Measurements from ENCODE around the gene KCNN1.

Gene KCNN1

DNA sequence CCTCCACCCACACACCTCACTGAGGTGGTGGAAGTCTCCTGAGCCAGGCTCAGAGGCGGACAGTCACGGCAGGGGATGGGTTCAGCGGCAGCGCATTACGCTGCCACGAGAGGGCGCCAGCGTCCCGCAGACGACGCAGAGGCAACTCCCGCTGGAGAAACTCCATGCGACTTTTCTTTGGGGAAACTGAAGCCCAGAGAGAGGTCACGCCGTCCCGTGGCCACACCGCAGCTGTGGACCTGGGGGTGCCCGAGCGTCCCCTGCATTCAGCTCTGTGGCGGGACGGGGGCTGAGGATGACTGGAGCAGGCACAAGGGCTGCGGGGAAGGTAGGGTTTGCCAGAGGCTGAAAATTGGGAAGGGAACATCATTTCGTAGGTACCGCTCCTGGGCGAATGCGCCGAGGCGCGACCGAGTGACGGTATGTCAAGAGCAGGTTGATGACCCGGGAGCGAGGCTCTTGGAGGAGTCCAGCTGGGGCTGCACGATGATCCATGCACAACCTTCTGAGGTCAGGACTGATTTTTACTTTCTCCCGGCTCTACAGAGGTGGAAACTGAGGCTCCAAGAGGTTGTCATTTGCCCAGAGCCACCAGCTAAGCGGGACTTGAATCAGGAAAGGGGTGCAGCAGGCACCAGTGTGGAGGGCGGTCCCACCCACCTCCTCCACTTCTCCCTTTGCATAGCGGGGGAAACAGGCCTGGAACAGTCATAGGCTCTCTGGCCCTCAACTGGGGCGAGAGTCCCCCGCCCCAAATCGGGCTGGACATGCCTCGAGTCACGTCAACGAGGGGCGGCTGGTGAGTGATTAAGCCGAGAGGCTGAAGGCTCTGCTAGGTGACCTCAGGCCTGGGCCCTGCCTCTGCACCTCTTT lies 40.4 kb downstream of the KCNN1 start (continued):
- TF ChIP-seq, protein P1, sequence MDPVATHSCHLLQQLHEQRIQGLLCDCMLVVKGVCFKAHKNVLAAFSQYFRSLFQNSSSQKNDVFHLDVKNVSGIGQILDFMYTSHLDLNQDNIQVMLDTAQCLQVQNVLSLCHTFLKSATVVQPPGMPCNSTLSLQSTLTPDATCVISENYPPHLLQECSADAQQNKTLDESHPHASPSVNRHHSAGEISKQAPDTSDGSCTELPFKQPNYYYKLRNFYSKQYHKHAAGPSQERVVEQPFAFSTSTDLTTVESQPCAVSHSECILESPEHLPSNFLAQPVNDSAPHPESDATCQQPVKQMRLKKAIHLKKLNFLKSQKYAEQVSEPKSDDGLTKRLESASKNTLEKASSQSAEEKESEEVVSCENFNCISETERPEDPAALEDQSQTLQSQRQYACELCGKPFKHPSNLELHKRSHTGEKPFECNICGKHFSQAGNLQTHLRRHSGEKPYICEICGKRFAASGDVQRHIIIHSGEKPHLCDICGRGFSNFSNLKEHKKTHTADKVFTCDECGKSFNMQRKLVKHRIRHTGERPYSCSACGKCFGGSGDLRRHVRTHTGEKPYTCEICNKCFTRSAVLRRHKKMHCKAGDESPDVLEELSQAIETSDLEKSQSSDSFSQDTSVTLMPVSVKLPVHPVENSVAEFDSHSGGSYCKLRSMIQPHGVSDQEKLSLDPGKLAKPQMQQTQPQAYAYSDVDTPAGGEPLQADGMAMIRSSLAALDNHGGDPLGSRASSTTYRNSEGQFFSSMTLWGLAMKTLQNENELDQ (tag by site-specific recombination; IDR thresholded peaks at IDR 0.05; ENCODE audit: low read depth): no peak
- TF ChIP-seq KLF8 (tag by site-specific recombination; IDR thresholded peaks at IDR 0.05): peak; percentile 85
- TF ChIP-seq ZSCAN30 (tag by site-specific recombination; IDR thresholded peaks at IDR 0.05): 0 out of 2 replicates have a peak, but pooled peaks have one; percentile 35
- peak; percentile 67; the same call in 1 of the 2 replicates for TF ChIP-seq ZNF391 (tag by site-specific recombination; IDR thresholded peaks at IDR 0.05; ENCODE audit: borderline replicate concordance, low read depth)
- TF ChIP-seq BCL11A (tag by site-specific recombination; IDR thresholded peaks at IDR 0.05; ENCODE audit: low read depth): no peak
- TF ChIP-seq ZNF2 (tag by site-specific recombination; IDR thresholded peaks at IDR 0.05): peak; percentile 92
- TF ChIP-seq, protein P2, sequence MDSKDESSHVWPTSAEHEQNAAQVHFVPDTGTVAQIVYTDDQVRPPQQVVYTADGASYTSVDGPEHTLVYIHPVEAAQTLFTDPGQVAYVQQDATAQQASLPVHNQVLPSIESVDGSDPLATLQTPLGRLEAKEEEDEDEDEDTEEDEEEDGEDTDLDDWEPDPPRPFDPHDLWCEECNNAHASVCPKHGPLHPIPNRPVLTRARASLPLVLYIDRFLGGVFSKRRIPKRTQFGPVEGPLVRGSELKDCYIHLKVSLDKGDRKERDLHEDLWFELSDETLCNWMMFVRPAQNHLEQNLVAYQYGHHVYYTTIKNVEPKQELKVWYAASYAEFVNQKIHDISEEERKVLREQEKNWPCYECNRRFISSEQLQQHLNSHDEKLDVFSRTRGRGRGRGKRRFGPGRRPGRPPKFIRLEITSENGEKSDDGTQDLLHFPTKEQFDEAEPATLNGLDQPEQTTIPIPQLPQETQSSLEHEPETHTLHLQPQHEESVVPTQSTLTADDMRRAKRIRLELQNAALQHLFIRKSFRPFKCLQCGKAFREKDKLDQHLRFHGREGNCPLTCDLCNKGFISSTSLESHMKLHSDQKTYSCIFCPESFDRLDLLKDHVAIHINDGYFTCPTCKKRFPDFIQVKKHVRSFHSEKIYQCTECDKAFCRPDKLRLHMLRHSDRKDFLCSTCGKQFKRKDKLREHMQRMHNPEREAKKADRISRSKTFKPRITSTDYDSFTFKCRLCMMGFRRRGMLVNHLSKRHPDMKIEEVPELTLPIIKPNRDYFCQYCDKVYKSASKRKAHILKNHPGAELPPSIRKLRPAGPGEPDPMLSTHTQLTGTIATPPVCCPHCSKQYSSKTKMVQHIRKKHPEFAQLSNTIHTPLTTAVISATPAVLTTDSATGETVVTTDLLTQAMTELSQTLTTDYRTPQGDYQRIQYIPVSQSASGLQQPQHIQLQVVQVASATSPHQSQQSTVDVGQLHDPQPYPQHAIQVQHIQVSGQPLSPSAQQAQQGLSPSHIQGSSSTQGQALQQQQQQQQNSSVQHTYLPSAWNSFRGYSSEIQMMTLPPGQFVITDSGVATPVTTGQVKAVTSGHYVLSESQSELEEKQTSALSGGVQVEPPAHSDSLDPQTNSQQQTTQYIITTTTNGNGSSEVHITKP (tag by site-specific recombination; IDR thresholded peaks at IDR 0.05): peak; percentile 22; the same call in 1 of the 2 replicates
- TF ChIP-seq, protein P3, sequence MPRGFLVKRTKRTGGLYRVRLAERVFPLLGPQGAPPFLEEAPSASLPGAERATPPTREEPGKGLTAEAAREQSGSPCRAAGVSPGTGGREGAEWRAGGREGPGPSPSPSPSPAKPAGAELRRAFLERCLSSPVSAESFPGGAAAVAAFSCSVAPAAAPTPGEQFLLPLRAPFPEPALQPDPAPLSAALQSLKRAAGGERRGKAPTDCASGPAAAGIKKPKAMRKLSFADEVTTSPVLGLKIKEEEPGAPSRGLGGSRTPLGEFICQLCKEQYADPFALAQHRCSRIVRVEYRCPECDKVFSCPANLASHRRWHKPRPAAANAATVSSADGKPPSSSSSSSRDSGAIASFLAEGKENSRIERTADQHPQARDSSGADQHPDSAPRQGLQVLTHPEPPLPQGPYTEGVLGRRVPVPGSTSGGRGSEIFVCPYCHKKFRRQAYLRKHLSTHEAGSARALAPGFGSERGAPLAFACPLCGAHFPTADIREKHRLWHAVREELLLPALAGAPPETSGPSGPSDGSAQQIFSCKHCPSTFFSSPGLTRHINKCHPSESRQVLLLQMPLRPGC (tag by site-specific recombination; IDR thresholded peaks at IDR 0.05): peak; percentile 35
- TF ChIP-seq, protein P4, sequence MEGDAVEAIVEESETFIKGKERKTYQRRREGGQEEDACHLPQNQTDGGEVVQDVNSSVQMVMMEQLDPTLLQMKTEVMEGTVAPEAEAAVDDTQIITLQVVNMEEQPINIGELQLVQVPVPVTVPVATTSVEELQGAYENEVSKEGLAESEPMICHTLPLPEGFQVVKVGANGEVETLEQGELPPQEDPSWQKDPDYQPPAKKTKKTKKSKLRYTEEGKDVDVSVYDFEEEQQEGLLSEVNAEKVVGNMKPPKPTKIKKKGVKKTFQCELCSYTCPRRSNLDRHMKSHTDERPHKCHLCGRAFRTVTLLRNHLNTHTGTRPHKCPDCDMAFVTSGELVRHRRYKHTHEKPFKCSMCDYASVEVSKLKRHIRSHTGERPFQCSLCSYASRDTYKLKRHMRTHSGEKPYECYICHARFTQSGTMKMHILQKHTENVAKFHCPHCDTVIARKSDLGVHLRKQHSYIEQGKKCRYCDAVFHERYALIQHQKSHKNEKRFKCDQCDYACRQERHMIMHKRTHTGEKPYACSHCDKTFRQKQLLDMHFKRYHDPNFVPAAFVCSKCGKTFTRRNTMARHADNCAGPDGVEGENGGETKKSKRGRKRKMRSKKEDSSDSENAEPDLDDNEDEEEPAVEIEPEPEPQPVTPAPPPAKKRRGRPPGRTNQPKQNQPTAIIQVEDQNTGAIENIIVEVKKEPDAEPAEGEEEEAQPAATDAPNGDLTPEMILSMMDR (tag by site-specific recombination; IDR thresholded peaks at IDR 0.05): peak; percentile 96
- peak; percentile 70 for TF ChIP-seq SP7 (tag by site-specific recombination; IDR thresholded peaks at IDR 0.05)
- 0 out of 2 replicates have a peak, but pooled peaks have one; percentile 12 for TF ChIP-seq ZXDB (tag by site-specific recombination; IDR thresholded peaks at IDR 0.05)
- TF ChIP-seq ZBTB20 (tag by site-specific recombination; IDR thresholded peaks at IDR 0.05): peak; percentile 16; the same call in 1 of the 2 replicates
- TF ChIP-seq ZNF112 (tag by site-specific recombination; IDR thresholded peaks at IDR 0.05): no peak
- peak; percentile 31 for TF ChIP-seq SP3 (tag by site-specific recombination; IDR thresholded peaks at IDR 0.05)
- peak; percentile 63; the same call in 1 of the 2 replicates for TF ChIP-seq ZFP37 (tag by site-specific recombination; IDR thresholded peaks at IDR 0.05)
- TF ChIP-seq ZBTB48 (tag by site-specific recombination; IDR thresholded peaks at IDR 0.05): peak; percentile 17; the same call in 1 of the 2 replicates
- peak; percentile 67 for TF ChIP-seq ZEB2 (tag by site-specific recombination; IDR thresholded peaks at IDR 0.05)
- no peak for TF ChIP-seq TRIM28 (IDR thresholded peaks at IDR 0.05; ENCODE audit: borderline replicate concordance, low read length)
- peak; percentile 96 for TF ChIP-seq PRDM1 (tag by site-specific recombination; IDR thresholded peaks at IDR 0.05)
- TF ChIP-seq, protein P5, sequence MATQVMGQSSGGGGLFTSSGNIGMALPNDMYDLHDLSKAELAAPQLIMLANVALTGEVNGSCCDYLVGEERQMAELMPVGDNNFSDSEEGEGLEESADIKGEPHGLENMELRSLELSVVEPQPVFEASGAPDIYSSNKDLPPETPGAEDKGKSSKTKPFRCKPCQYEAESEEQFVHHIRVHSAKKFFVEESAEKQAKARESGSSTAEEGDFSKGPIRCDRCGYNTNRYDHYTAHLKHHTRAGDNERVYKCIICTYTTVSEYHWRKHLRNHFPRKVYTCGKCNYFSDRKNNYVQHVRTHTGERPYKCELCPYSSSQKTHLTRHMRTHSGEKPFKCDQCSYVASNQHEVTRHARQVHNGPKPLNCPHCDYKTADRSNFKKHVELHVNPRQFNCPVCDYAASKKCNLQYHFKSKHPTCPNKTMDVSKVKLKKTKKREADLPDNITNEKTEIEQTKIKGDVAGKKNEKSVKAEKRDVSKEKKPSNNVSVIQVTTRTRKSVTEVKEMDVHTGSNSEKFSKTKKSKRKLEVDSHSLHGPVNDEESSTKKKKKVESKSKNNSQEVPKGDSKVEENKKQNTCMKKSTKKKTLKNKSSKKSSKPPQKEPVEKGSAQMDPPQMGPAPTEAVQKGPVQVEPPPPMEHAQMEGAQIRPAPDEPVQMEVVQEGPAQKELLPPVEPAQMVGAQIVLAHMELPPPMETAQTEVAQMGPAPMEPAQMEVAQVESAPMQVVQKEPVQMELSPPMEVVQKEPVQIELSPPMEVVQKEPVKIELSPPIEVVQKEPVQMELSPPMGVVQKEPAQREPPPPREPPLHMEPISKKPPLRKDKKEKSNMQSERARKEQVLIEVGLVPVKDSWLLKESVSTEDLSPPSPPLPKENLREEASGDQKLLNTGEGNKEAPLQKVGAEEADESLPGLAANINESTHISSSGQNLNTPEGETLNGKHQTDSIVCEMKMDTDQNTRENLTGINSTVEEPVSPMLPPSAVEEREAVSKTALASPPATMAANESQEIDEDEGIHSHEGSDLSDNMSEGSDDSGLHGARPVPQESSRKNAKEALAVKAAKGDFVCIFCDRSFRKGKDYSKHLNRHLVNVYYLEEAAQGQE (tag by site-specific recombination; IDR thresholded peaks at IDR 0.05): no peak
- TF ChIP-seq KLF16 (tag by site-specific recombination; IDR thresholded peaks at IDR 0.05): 0 out of 2 replicates have a peak, but pooled peaks have one; percentile 16
- TF ChIP-seq, protein P6, sequence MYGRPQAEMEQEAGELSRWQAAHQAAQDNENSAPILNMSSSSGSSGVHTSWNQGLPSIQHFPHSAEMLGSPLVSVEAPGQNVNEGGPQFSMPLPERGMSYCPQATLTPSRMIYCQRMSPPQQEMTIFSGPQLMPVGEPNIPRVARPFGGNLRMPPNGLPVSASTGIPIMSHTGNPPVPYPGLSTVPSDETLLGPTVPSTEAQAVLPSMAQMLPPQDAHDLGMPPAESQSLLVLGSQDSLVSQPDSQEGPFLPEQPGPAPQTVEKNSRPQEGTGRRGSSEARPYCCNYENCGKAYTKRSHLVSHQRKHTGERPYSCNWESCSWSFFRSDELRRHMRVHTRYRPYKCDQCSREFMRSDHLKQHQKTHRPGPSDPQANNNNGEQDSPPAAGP (tag by site-specific recombination; IDR thresholded peaks at IDR 0.05): peak; percentile 40; the same call in 1 of the 2 replicates
- TF ChIP-seq ZNF501 (tag by site-specific recombination; IDR thresholded peaks at IDR 0.05): peak; percentile 64; the same call in 1 of the 2 replicates

Data from HEK293 (cell line).